Left lung (tissue), 10 donors: Measurements from ENCODE around the gene ZNF552. TPM values are rescaled to one million over a fixed set of nuclear protein-coding genes. Genes with fewer than 3 reads are reported as not detected.

Experiments used
- ATAC-seq: fragments of 200-7000 bp; cut with Tn5 transposase; one replicate; pipeline ENCODE4 v1.9.1; 2020; ENCODE audit warnings: moderate library complexity
- DNase-seq, 4 donors: peaks; one replicate each; pipeline ENCODE4 v3.0.0-alpha.2; 2013 to 2020
- H3K27ac ChIP-seq, 2 donors: fragments of 200-600 bp; sonication (generic) in 1 of 2; one replicate each; pipeline versions ENCODE4 v1.5.0 to v1.8.0; 2020 to 2021
- H3K27me3 ChIP-seq, 2 donors: fragments of 200-600 bp; sonication (generic) in 1 of 2; one replicate each; pipeline versions ENCODE4 v1.5.0 to v1.8.0; 2020 to 2021
- H3K36me3 ChIP-seq, 2 donors: fragments of 200-600 bp; sonication (generic) in 1 of 2; one replicate each; pipeline versions ENCODE4 v1.5.0 to v1.8.0; 2020 to 2021
- H3K4me1 ChIP-seq, 2 donors: fragments of 200-600 bp; one replicate each; pipeline ENCODE4 v1.8.0; 2021
- H3K4me3 ChIP-seq, 2 donors: fragments of 200-600 bp; sonication (generic) in 1 of 2; one replicate each; pipeline versions ENCODE4 v1.5.0 to v1.8.0; 2020 to 2021; ENCODE audit warnings: mild to moderate bottlenecking in 1 of 2
- H3K9me3 ChIP-seq, 2 donors: fragments of 200-600 bp; sonication (generic) in 1 of 2; one replicate each; pipeline versions ENCODE4 v1.5.0 to v1.8.0; 2020 to 2021
- CTCF ChIP-seq, 2 donors: fragments of 200-600 bp; sonication (generic) in 1 of 2; IDR thresholded peaks; one replicate each; pipeline versions ENCODE4 v1.5.0 to v1.8.0; 2021; ENCODE audit warnings: antibody characterized with exemption in 2 of 2
- intact Hi-C, 2 donors: fragments of 100-400 bp; cut with DNase I; formaldehyde crosslinking; loops; one replicate each; pipeline versions ENCODE4 v1.11.2 to v1.14.2; 2022
- polyA plus RNA-seq, 6 donors: library from polyadenylated mRNA; unstranded; fragments of 120-200 nt; gene quantifications; one replicate each; pipeline ENCODE4 v1.2.1, GENCODE V29; 2013; ENCODE audit not compliant: insufficient read length in 6 of 6
- total RNA-seq, 2 donors: library from RNA; stranded (reverse); fragmentation: NEBNext Ultra II Directional; extraction: Animal tissue kit (Norgen Biotek cat#: 25700); gene quantifications; one replicate each; pipeline ENCODE4 v1.2.1, GENCODE V29; 2021
- donor health status: DM: no; HTN: yes; CAD: no.
- donor health status: DM: no; HTN: no; CAD: no.

The ZNF552 gene
- total and polyA plus RNA-seq, 8 donors: 11.2 to 21.4 (median 16.6) TPM

- peaks cover 0 to 40% of the 10 kb centered on the region in 2 donors for H3K9me3 ChIP-seq
- H3K27ac ChIP-seq: no peak overlapping the region
- DNase-seq (no peak), ATAC-seq (no peak)
- peaks cover 0 to 93% of the 10 kb centered on the region in 2 donors for H3K36me3 ChIP-seq
- H3K4me3 ChIP-seq: no peak overlapping the region
- intact Hi-C loops: no loop called here
- H3K4me1 ChIP-seq: no peaks in the 10 kb centered on the region
- no peak for TF ChIP-seq CTCF (IDR thresholded peaks at IDR 0.05)
- no peaks in the 10 kb centered on the region for H3K27me3 ChIP-seq
Measured at GRCh38 chr19:57759096-57759495, 55.6 kb downstream of the ZNF552 start.

DNA sequence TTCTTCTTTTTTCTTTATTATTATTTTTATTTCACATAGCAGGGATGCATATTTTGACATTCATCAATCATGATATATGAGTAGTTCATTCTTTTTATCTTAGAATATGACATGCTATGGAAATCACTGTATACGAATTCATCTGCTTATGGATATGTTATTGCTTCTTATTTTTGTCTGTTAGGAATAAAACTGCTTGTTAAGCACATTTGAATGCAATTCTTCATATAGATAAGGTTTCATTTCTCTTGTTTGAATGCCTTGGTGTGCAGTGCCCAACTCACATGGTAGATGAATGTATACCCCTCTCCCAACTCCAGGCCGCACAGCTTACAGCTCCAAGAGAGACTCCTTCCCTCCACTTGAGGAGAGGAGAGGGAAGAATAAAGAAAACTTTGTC lies 56.8 kb downstream of the ZNF552 start:
- no peak for TF ChIP-seq CTCF (IDR thresholded peaks at IDR 0.05)
- intact Hi-C loops: no loop called here
- peaks cover 3 to 94% of the 10 kb centered on the region in 2 donors for H3K36me3 ChIP-seq

More for the DNA sequence above, 56.8 kb downstream of the ZNF552 start:
- no peak for ATAC-seq
- no peaks in the 10 kb centered on the region for H3K4me1 ChIP-seq
- no peak overlapping the region for H3K4me3 ChIP-seq
- H3K27ac ChIP-seq: no peak overlapping the region
- DNase-seq: no peak
- peaks cover 0 to 48% of the 10 kb centered on the region in 2 donors for H3K9me3 ChIP-seq
- H3K27me3 ChIP-seq: no peaks in the 10 kb centered on the region

Other genes starting within 250 kb of the ZNF552 start
- 1 to 10 TPM; 4.5 TPM for gene ZNF416, start 236.0 kb downstream of the ZNF552 start, total RNA-seq
- gene ZNF416, start 236.0 kb downstream of the ZNF552 start, polyA plus RNA-seq: 1 to 10 TPM; 7.3 to 9.4 (median 7.7) TPM
- 1 to 10 TPM; 4.4 to 4.7 TPM for gene ZIK1, start 230.8 kb downstream of the ZNF552 start, total RNA-seq
- 10 to 100 TPM; 15.0 to 23.4 (median 18.4) TPM for gene ZIK1, start 230.8 kb downstream of the ZNF552 start, polyA plus RNA-seq
- gene ZNF530, start 215.0 kb downstream of the ZNF552 start, total RNA-seq: 1 to 10 TPM; 2.3 to 3.6 TPM
- gene ZNF530, start 215.0 kb downstream of the ZNF552 start, polyA plus RNA-seq: 1 to 10 TPM; 5.8 to 7.6 (median 7.0) TPM
- 10 to 100 TPM; 14.7 to 16.8 TPM for gene ZNF134, start 200.7 kb downstream of the ZNF552 start, total RNA-seq
- gene ZNF134, start 200.7 kb downstream of the ZNF552 start, polyA plus RNA-seq: 10 to 100 TPM; 24.9 to 27.7 (median 26.3) TPM
- gene ZNF211, start 181.7 kb downstream of the ZNF552 start, total RNA-seq: 10 to 100 TPM; 12.5 to 15.8 TPM
- 10 to 100 TPM; 37.0 to 49.4 (median 40.9) TPM for gene ZNF211, start 181.7 kb downstream of the ZNF552 start, polyA plus RNA-seq
- gene ZSCAN4, start 146.0 kb downstream of the ZNF552 start, total RNA-seq: under 1 TPM in 1 of 2 donors, not detected in 1; 0.21 TPM
- under 1 TPM; 0.08 to 0.23 (median 0.17) TPM for gene ZSCAN4, start 146.0 kb downstream of the ZNF552 start, polyA plus RNA-seq
- gene ZNF551, start 132.9 kb downstream of the ZNF552 start, total RNA-seq: 1 to 10 TPM; 6.0 to 7.1 TPM
- 10 to 100 TPM; 15.9 to 19.9 (median 18.5) TPM for gene ZNF551, start 132.9 kb downstream of the ZNF552 start, polyA plus RNA-seq
- 1 to 10 TPM; 7.0 to 8.3 TPM for gene ZNF154, start 105.7 kb downstream of the ZNF552 start, total RNA-seq
- 10 to 100 TPM; 40.2 to 49.0 (median 43.2) TPM for gene ZNF154, start 105.7 kb downstream of the ZNF552 start, polyA plus RNA-seq
- 1 to 10 TPM; 7.3 to 9.6 TPM for gene ZNF671, start 87.3 kb downstream of the ZNF552 start, total RNA-seq
- gene ZNF671, start 87.3 kb downstream of the ZNF552 start, polyA plus RNA-seq: 10 to 100 TPM; 20.1 to 26.4 (median 24.6) TPM
- gene ZNF776, start 68.1 kb downstream of the ZNF552 start, total RNA-seq: 10 to 100 TPM; 10.2 to 15.3 TPM
- gene ZNF776, start 68.1 kb downstream of the ZNF552 start, polyA plus RNA-seq: 10 to 100 TPM; 35.4 to 45.8 (median 41.3) TPM
- gene ZNF586, start 45.2 kb downstream of the ZNF552 start, total RNA-seq: 10 to 100 TPM; 13.2 to 15.3 TPM
- 10 to 100 TPM; 28.7 to 38.1 (median 31.1) TPM for gene ZNF586, start 45.2 kb downstream of the ZNF552 start, polyA plus RNA-seq
- 10 to 100 TPM; 12.9 to 20.1 TPM for gene ZNF587B, start 15.4 kb upstream of the ZNF552 start, total RNA-seq
- 10 to 100 TPM; 12.1 to 17.3 (median 14.1) TPM for gene ZNF587B, start 15.4 kb upstream of the ZNF552 start, polyA plus RNA-seq
- gene ZNF587, start 34.9 kb upstream of the ZNF552 start, total RNA-seq: 10 to 100 TPM; 31.4 to 34.0 TPM
- gene ZNF587, start 34.9 kb upstream of the ZNF552 start, polyA plus RNA-seq: 10 to 100 TPM; 33.6 to 38.8 (median 36.4) TPM
- gene ZNF814, start 74.1 kb upstream of the ZNF552 start, total RNA-seq: 10 to 100 TPM; 10.7 to 21.0 TPM
- gene ZNF814, start 74.1 kb upstream of the ZNF552 start, polyA plus RNA-seq: 10 to 100 TPM; 52.7 to 71.2 (median 65.2) TPM
- 10 to 100 TPM; 15.8 to 20.7 TPM for gene ZNF417, start 101.7 kb upstream of the ZNF552 start, total RNA-seq
- gene ZNF417, start 101.7 kb upstream of the ZNF552 start, polyA plus RNA-seq: 10 to 100 TPM; 35.8 to 47.8 (median 42.0) TPM
- 1 to 10 TPM; 8.0 to 9.4 TPM for gene ZNF418, start 120.5 kb upstream of the ZNF552 start, total RNA-seq
- 10 to 100 TPM; 27.6 to 43.6 (median 37.0) TPM for gene ZNF418, start 120.5 kb upstream of the ZNF552 start, polyA plus RNA-seq
- 1 to 10 TPM; 3.9 to 4.2 TPM for gene ZNF256, start 132.8 kb upstream of the ZNF552 start, total RNA-seq
- 10 to 100 TPM in 5 of 6 donors, 1 to 10 TPM in 1; 8.5 to 12.1 (median 10.6) TPM for gene ZNF256, start 132.8 kb upstream of the ZNF552 start, polyA plus RNA-seq
- gene C19orf18, start 159.6 kb upstream of the ZNF552 start, total RNA-seq: 1 to 10 TPM in 1 of 2 donors, under 1 TPM in 1; 0.55 to 1.6 TPM
- 1 to 10 TPM; 2.3 to 5.7 (median 3.9) TPM for gene C19orf18, start 159.6 kb upstream of the ZNF552 start, polyA plus RNA-seq
- 10 to 100 TPM; 11.4 to 13.3 TPM for gene ZNF606, start 187.9 kb upstream of the ZNF552 start, total RNA-seq
- gene ZNF606, start 187.9 kb upstream of the ZNF552 start, polyA plus RNA-seq: 10 to 100 TPM; 28.9 to 34.6 (median 31.3) TPM
- under 1 TPM in 1 of 2 donors, not detected in 1; 0.47 TPM for gene ZSCAN1, start 219.1 kb upstream of the ZNF552 start, total RNA-seq
- 1 to 10 TPM; 1.4 to 3.4 (median 2.4) TPM for gene ZSCAN1, start 219.1 kb upstream of the ZNF552 start, polyA plus RNA-seq
- gene ZNF135, start 244.4 kb upstream of the ZNF552 start, total RNA-seq: 1 to 10 TPM; 3.3 to 4.9 TPM
- 10 to 100 TPM; 22.3 to 32.6 (median 29.0) TPM for gene ZNF135, start 244.4 kb upstream of the ZNF552 start, polyA plus RNA-seq